Measurements from ENCODE around the gene NDUFA7.

GRCh38 chr19:8311461-8312260 is 9.5 kb downstream of the NDUFA7 start:
- TF ChIP-seq CTCF (IDR thresholded peaks at IDR 0.05) (no peak), NR3C1 (IDR thresholded peaks at IDR 0.05) (no peak), EP300 (IDR thresholded peaks at IDR 0.05) (no peak), POLR2A (IDR thresholded peaks at IDR 0.05; ENCODE audit: low read length) (no peak), JUNB (IDR thresholded peaks at IDR 0.05) (no peak), CBX2 (IDR thresholded peaks at IDR 0.05; ENCODE audit: borderline replicate concordance, low read depth) (no peak), TFCP2L1 (CRISPR knock-in tag; IDR thresholded peaks at IDR 0.05) (no peak), HOXB5 (CRISPR knock-in tag; IDR thresholded peaks at IDR 0.05) (no peak), JUN (IDR thresholded peaks at IDR 0.05) (no peak), SMC3 (IDR thresholded peaks at IDR 0.05) (no peak)

All from A549 (cell line).